ENCODE results near the gene ETFA. TPM values are rescaled to one million over a fixed set of nuclear protein-coding genes. Genes with fewer than 3 reads are reported as not detected.

The ETFA gene
- total and polyA plus RNA-seq, 10 of the 15 experiments (the other 5 are each of a cell fraction or from before 2014, with no cell fraction given): 114 to 331 (median 152) TPM

DNA sequence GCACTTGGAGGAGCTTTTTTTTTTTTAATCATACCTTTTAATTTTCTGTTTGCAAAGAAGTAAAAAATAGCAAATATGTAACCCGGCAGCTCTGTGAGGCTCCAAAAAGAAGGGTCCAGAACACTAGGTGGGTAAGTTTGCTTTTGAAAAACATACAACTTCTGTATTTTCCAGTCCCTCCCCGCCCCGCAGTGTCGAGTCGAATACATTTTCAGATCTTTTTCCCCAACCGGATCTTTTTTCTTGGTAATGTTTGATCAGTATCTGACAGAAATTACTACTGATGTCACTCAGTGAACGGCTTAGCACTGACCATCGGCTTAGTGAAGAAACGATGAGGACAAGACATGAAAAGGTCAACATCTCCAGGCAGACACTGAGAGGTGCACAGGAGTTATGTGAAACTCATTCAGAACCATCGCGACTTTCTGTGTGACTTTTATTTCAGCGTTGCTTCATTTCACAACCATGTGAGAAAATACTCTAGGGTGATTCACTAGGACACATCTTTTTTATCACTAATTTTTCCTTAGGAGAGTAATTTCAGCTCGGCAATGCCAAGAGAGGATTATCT is 36.3 kb upstream of the ETFA start:
- no peak overlapping the region for H3K27ac ChIP-seq (ENCODE audit: control insufficient read depth, insufficient read depth)
- TF ChIP-seq CREB1 (IDR thresholded peaks at IDR 0.05; ENCODE audit: low read depth) (no peak), IRF4 (IDR thresholded peaks at IDR 0.05; ENCODE audit: low read depth, low read length) (no peak), HDGF (IDR thresholded peaks at IDR 0.05) (no peak), KLF5 (IDR thresholded peaks at IDR 0.05; ENCODE audit: partially characterized antibody) (no peak), ZBED1 (IDR thresholded peaks at IDR 0.05; ENCODE audit: borderline replicate concordance) (no peak), FOXM1 (IDR thresholded peaks at IDR 0.05; ENCODE audit: low read depth, low read length) (no peak)
- TF ChIP-seq, protein P1, sequence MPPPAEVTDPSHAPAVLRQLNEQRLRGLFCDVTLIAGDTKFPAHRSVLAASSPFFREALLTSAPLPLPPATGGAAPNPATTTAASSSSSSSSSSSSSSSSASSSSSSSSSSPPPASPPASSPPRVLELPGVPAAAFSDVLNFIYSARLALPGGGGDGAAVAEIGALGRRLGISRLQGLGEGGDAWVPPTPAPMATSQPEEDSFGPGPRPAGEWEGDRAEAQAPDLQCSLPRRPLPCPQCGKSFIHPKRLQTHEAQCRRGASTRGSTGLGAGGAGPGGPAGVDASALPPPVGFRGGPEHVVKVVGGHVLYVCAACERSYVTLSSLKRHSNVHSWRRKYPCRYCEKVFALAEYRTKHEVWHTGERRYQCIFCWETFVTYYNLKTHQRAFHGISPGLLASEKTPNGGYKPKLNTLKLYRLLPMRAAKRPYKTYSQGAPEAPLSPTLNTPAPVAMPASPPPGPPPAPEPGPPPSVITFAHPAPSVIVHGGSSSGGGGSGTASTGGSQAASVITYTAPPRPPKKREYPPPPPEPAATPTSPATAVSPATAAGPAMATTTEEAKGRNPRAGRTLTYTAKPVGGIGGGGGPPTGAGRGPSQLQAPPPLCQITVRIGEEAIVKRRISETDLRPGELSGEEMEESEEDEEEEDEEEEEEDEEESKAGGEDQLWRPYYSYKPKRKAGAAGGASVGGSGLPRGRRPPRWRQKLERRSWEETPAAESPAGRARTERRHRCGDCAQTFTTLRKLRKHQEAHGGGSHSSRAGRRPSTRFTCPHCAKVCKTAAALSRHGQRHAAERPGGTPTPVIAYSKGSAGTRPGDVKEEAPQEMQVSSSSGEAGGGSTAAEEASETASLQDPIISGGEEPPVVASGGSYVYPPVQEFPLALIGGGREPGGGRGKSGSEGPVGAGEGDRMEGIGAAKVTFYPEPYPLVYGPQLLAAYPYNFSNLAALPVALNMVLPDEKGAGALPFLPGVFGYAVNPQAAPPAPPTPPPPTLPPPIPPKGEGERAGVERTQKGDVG (CRISPR knock-in tag; IDR thresholded peaks at IDR 0.05): no peak
- no peaks in the 10 kb centered on the region for H3K79me2 ChIP-seq (ENCODE audit: control insufficient read depth, insufficient read depth, low read length)
- FAIRE-seq (no peak), DNase-seq (ENCODE audit: low read depth, low spot score) (no peak), ATAC-seq (no peak)
- no TSS peak for BruUV-seq (replicated peaks)
- H3K4me1 ChIP-seq (ENCODE audit: control insufficient read depth, insufficient read depth, low read length): 0 out of 2 replicates have a peak, but pooled peaks cover 6% of the 10 kb centered on the region
- CTCF ChIA-PET: interaction anchor here (1.4 kb wide), 1 partner anchor 156 kb away, joined by 3 read pairs; no protein-coding TSS in a partner anchor
- RAD21 ChIA-PET (ENCODE audit: unreplicated experiment): no interaction called here
- H3K36me3 ChIP-seq (ENCODE audit: control insufficient read depth in 2 of 2, insufficient read depth in 2 of 2, low read length in 1 of 2): no peaks in the 10 kb centered on the region
- H2AFZ ChIP-seq (ENCODE audit: control insufficient read depth, low read depth, low read length): no peak overlapping the region
- intact Hi-C loops (cut with micrococcal nuclease; ENCODE audit: unreplicated experiment): loop anchor here (5.0 kb wide), 1 partner anchor 495 kb away; no protein-coding TSS in a partner anchor
- POLR2A ChIA-PET: no interaction called here
- no peak overlapping the region for H3K4me3 ChIP-seq
- in situ Hi-C loops (cut with MboI): no loop called here
- H3K9ac ChIP-seq (ENCODE audit: control insufficient read depth, insufficient read depth, low read length): no peak overlapping the region
- H4K20me1 ChIP-seq (ENCODE audit: control insufficient read depth, insufficient read depth): no peaks in the 10 kb centered on the region
- WGBS (ENCODE audit: insufficient coverage, insufficient replicate concordance, low lambda C conversion rate, missing lambda C conversion rate): 91% methylated on average over 13 of the region's 13 CpGs
- no peak overlapping the region for H3K4me2 ChIP-seq (ENCODE audit: control insufficient read depth, insufficient read depth)
- SMC1A ChIA-PET (ENCODE audit: uncharacterized antibody, unreplicated experiment): no interaction called here
- peaks cover 8 to 26% of the 10 kb centered on the region in 2 experiments for H3K27me3 ChIP-seq (replicated peaks in 1 of 2; ENCODE audit: control insufficient read depth in 2 of 2, insufficient read depth in 2 of 2, low read length in 1 of 2)
- H3K9me3 ChIP-seq (replicated peaks; ENCODE audit: control insufficient read depth, insufficient read depth, low read length): no peaks in the 10 kb centered on the region; the same call in 2 of the 3 replicates

Measured in GM12878 (cell line).